CD8-positive, alpha-beta memory T cell (primary cell): ENCODE measurements around the gene PML. TPM values are rescaled to one million over a fixed set of nuclear protein-coding genes. Genes with fewer than 3 reads are reported as not detected.

ENCODE experiments used
- CTCF ChIA-PET: fragments of 350-600 bp; sonication (Branson Sonifier 250); formaldehyde crosslinking; loops from one replicate; lab custom pipeline; 2021; ENCODE audit warnings: antibody characterized with exemption; lab: Charles Lee
- POLR2A ChIA-PET: fragments of 350-600 bp; sonication (Branson Sonifier 250); formaldehyde crosslinking; loops from one replicate; lab custom pipeline; 2021; ENCODE audit warnings: antibody characterized with exemption; lab: Charles Lee
- DNase-seq, 5 donors: peaks; one replicate each; pipeline versions ENCODE4 v3.0.0 to v3.0.0-alpha.2; 2020 to 2022; ENCODE audit warnings: mixed read lengths in 1 of 5
- H3K27ac ChIP-seq: one replicate; pipeline ENCODE4 v1.7.0; 2013; ENCODE audit warnings: low read depth, mild to moderate bottlenecking, low read length, moderate library complexity
- H3K27me3 ChIP-seq: 2 replicates; pipeline ENCODE4 v1.7.0; 2013; ENCODE audit warnings: low read length, mild to moderate bottlenecking; ENCODE audit not compliant: insufficient read depth, poor library complexity, severe bottlenecking
- H3K36me3 ChIP-seq: 2 replicates; pipeline ENCODE4 v1.7.0; 2013; ENCODE audit warnings: mild to moderate bottlenecking, low read length, moderate library complexity; ENCODE audit not compliant: insufficient read depth
- H3K4me1 ChIP-seq: 2 replicates; pipeline ENCODE4 v1.7.0; 2013; ENCODE audit warnings: mild to moderate bottlenecking, low read length, moderate library complexity; ENCODE audit not compliant: insufficient read depth
- H3K4me3 ChIP-seq: 2 replicates; pipeline ENCODE4 v1.7.0; 2013; ENCODE audit warnings: mild to moderate bottlenecking, low read length
- H3K9me3 ChIP-seq: 2 replicates; pipeline ENCODE4 v1.7.0; 2013; ENCODE audit warnings: mild to moderate bottlenecking, low read length
- H3K27ac Mint-ChIP-seq, 8 donors: one replicate each; pipeline ENCODE4 v1.8.0; 2020 to 2021; ENCODE audit warnings: mixed read lengths in 8 of 8, mild to moderate bottlenecking in 6 of 8, inconsistent platforms in 3 of 8, moderate library complexity in 3 of 8
- H3K27me3 Mint-ChIP-seq, 2 donors: one replicate each; pipeline ENCODE4 v1.8.0; 2020 to 2021; ENCODE audit warnings: mixed read lengths in 2 of 2, mild to moderate bottlenecking in 1 of 2, moderate library complexity in 1 of 2
- H3K36me3 Mint-ChIP-seq, 3 donors: one replicate each; pipeline ENCODE4 v1.8.0; 2020 to 2021; ENCODE audit warnings: mixed read lengths in 3 of 3, inconsistent platforms in 1 of 3, mild to moderate bottlenecking in 1 of 3
- H3K4me1 Mint-ChIP-seq, 3 donors: one replicate each; pipeline ENCODE4 v1.8.0; 2020 to 2021; ENCODE audit warnings: mixed read lengths in 3 of 3, inconsistent platforms in 1 of 3, mild to moderate bottlenecking in 1 of 3
- H3K4me3 Mint-ChIP-seq, 7 donors: one replicate each; pipeline ENCODE4 v1.8.0; 2020 to 2021; ENCODE audit warnings: mixed read lengths in 7 of 7, mild to moderate bottlenecking in 6 of 7, moderate library complexity in 4 of 7, inconsistent platforms in 2 of 7
- H3K9me3 Mint-ChIP-seq, 5 donors: one replicate each; pipeline ENCODE4 v1.8.0; 2020 to 2022; ENCODE audit warnings: mixed read lengths in 5 of 5, mild to moderate bottlenecking in 3 of 5, moderate library complexity in 2 of 5, inconsistent platforms in 1 of 5
- polyA plus RNA-seq: library from polyadenylated mRNA; unstranded; fragments of 300-500 nt; fragmentation: Illumina TruSeq; gene quantifications from one replicate; pipeline ENCODE4 v1.2.3, GENCODE V29; 2021
- total RNA-seq, 2 experiments: library from RNA; stranded (reverse); gene quantifications; one replicate each; pipeline ENCODE4 v1.2.3, GENCODE V29; 2021

PML gene
- total and polyA plus RNA-seq, 3 experiments from 2014 or later = 32.3 to 37.4 (median 35.5) TPM

DNA sequence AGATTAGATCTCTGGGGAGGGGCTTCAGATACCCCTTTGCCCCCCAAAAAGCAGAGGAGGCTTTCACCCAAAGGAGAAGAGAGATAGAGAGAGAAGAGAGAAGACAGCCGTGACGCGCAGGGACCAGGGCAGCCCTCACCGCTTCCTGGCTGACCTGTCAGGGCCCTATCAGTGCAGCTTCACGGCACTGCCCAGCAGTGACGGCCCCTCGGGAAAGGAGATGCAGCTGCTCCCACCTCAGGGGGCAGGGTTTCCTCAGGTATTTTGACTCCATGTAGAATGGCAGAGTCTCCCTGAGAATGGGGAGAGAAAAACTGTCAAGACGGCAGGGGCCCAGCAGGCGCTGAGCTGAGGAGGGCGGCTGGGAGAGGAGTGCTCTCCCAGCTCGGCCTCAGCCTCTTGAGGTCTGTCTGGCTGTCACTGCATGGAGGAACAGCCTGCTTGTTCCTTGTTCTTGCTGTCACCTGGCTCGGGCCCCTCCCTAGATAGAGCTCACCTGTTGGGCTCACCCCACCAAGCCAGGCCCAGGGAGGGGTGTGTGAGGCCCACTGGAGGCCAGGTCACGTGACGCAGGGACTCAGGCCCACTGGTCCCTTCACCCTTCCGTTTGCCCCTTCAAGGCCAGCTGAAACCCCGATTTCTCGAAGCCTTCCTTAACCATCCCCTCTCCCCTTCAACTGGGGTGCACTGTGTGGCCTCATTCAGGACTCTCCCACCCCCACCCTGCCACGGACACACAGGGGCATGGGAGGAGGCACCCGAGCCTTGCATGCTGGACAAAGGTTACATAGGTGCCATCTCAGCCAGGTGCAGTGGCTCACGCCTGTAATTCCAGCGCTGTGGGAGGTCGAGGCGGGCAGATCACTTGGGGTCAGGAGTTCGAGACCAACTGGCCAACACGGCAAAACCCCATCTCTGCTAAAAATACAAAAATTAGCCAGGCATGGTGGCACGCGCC is 40.0 kb upstream of the PML start:
- H3K4me3 ChIP-seq = no peak overlapping the region
- H3K27ac Mint-ChIP-seq = peak overlapping the region in 2 of 8 donors; percentile 54 to 88
- H3K27me3 ChIP-seq = no peaks in the 10 kb centered on the region
- no peaks in the 10 kb centered on the region for H3K36me3 ChIP-seq
- H3K9me3 ChIP-seq = no peaks in the 10 kb centered on the region
- H3K4me3 Mint-ChIP-seq = no peak overlapping the region
- peaks cover 18 to 28% (median 23%) of the 10 kb centered on the region in 3 donors for H3K4me1 Mint-ChIP-seq
- H3K36me3 Mint-ChIP-seq = no peaks in the 10 kb centered on the region
- peaks cover 17% of the 10 kb centered on the region for H3K4me1 ChIP-seq
- H3K27ac ChIP-seq = no peak overlapping the region
- H3K27me3 Mint-ChIP-seq = no peaks in the 10 kb centered on the region
- no peak for DNase-seq
- no peaks in the 10 kb centered on the region for H3K9me3 Mint-ChIP-seq
- POLR2A ChIA-PET = no interaction called here
- CTCF ChIA-PET = interaction anchor here (2.0 to 3.2 kb wide), 3 partner anchors 11 to 27 kb away, joined by 4 to 13 read pairs (median 9); partner anchors contain the start of gene LOXL1

DNA sequence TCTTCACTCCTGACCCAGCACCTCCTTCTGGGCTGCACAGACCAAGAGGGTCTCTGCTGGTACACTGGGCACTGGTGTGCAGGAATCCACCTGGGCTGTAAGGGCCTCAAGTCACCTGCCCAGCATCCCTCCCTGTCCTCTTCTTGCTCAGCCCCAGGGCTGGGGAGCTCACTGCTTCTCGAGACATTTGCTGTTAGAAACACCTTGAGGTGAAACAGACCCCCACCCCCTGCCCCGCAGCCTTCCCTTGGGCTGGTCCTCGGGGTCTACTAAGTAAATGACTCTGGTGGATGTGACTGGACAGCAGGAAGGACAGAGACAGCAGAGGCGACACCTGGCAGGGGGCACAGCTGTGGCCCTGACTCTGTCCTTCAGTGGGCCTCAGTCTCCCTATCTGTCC is 39.2 kb upstream of the PML start:
- peaks cover 22% of the 10 kb centered on the region for H3K4me1 ChIP-seq
- no peak overlapping the region for H3K4me3 ChIP-seq
- Mint-ChIP-seq H3K4me3 (no peak overlapping the region), H3K9me3 (no peaks in the 10 kb centered on the region), H3K27ac (no peak overlapping the region), H3K27me3 (no peaks in the 10 kb centered on the region), H3K36me3 (no peaks in the 10 kb centered on the region), H3K4me1 (peaks cover 22 to 34% (median 28%) of the 10 kb centered on the region in 3 donors)
- no peak for DNase-seq
- H3K27me3 ChIP-seq = no peaks in the 10 kb centered on the region
- no peaks in the 10 kb centered on the region for H3K9me3 ChIP-seq
- ChIA-PET POLR2A (no interaction called here), CTCF (interaction anchor here (2.0 to 3.2 kb wide), 4 partner anchors 10 to 28 kb away, joined by 4 to 13 read pairs (median 8); partner anchors contain the start of gene LOXL1)
- no peaks in the 10 kb centered on the region for H3K36me3 ChIP-seq
- no peak overlapping the region for H3K27ac ChIP-seq

DNA sequence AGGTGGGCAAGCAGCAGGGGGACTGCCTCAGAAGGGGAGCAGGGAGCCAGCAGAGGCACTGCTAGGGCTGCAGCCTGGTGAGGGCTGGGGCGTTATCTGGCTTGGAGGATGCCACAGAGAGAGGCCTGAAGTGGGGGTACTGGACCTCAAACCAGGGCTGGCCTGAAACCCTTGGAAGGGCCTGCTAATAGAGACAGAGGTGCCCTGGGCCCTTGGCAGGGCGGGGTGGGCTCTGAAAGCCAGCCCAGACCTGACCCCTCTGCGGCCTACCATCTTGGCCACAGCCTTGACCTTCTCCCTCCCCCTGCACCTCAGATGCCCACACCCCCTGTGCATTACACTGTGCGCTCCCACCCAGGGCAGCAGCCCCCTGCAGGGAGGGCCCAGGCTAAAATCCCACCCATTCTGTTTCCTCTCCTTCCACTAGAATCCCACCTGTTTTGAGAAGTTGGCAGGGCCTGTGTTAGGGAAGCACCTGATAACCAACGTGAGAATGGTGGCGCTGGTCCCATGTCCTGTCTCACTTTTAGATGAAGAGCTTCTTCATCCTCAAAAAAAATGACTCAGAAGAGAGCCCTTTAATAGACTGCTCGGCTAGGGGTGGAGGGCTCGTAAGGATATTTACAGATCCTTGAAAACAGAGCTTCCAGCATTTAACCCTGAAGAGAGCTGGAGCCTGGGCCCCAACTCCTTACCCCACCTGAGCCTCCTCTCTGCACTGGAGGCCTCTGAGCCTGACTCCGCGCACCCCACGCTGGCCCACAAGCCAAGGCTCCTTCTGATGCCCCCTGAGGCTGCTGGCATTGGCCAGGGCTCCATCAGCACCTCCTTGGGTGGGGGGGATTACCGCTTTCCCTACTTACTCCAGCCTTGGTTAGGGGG is 38.4 kb upstream of the PML start:
- CTCF ChIA-PET = interaction anchor here (0.7 to 2.3 kb wide), 4 partner anchors 9 to 28 kb away, joined by 3 to 13 read pairs (median 5); no protein-coding TSS in a partner anchor
- no peak overlapping the region for H3K4me3 ChIP-seq
- peaks cover 22 to 33% (median 29%) of the 10 kb centered on the region in 3 donors for H3K4me1 Mint-ChIP-seq

DNA sequence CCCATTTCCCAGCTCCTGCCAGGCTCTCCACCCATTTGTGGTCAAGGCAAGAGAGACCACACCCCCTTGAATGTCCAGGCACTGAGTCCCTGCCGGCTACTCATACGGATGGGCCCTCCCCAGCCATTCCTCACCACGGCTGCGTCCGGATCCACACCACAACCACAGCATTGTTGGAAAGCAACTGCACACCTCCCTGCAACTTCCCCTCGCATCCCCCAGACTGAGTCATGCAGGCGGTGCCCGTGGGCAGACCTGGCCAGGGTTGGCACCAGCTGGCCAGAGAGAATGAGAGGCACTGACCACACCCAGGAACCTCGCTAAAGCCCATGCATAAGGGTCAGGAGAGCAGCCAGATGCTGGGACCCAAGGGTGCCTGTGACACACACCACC is 37.8 kb upstream of the PML start:
- Mint-ChIP-seq H3K4me3 (no peak overlapping the region), H3K4me1 (peaks cover 20 to 30% (median 25%) of the 10 kb centered on the region in 3 donors), H3K27me3 (no peaks in the 10 kb centered on the region), H3K9me3 (no peaks in the 10 kb centered on the region), H3K36me3 (no peaks in the 10 kb centered on the region), H3K27ac (no peak overlapping the region)
- H3K27me3 ChIP-seq = no peaks in the 10 kb centered on the region
- POLR2A ChIA-PET = no interaction called here
- no peak overlapping the region for H3K27ac ChIP-seq
- CTCF ChIA-PET = interaction anchor here (0.7 to 2.3 kb wide), 3 partner anchors 9 to 29 kb away, joined by 3 to 6 read pairs (median 4); no protein-coding TSS in a partner anchor
- no peak for DNase-seq
- H3K4me1 ChIP-seq = peaks cover 22% of the 10 kb centered on the region
- no peaks in the 10 kb centered on the region for H3K9me3 ChIP-seq
- H3K36me3 ChIP-seq = no peaks in the 10 kb centered on the region
- H3K4me3 ChIP-seq = no peak overlapping the region

More for the DNA sequence above, 38.4 kb upstream of the PML start:
- Histone ChIP-seq H3K27me3 (no peaks in the 10 kb centered on the region), H3K4me1 (peaks cover 22% of the 10 kb centered on the region), H3K36me3 (no peaks in the 10 kb centered on the region), H3K9me3 (no peaks in the 10 kb centered on the region), H3K27ac (no peak overlapping the region)
- no peak for DNase-seq
- Mint-ChIP-seq H3K4me3 (no peak overlapping the region), H3K27me3 (no peaks in the 10 kb centered on the region), H3K27ac (no peak overlapping the region), H3K9me3 (no peaks in the 10 kb centered on the region), H3K36me3 (no peaks in the 10 kb centered on the region)
- POLR2A ChIA-PET = no interaction called here

DNA sequence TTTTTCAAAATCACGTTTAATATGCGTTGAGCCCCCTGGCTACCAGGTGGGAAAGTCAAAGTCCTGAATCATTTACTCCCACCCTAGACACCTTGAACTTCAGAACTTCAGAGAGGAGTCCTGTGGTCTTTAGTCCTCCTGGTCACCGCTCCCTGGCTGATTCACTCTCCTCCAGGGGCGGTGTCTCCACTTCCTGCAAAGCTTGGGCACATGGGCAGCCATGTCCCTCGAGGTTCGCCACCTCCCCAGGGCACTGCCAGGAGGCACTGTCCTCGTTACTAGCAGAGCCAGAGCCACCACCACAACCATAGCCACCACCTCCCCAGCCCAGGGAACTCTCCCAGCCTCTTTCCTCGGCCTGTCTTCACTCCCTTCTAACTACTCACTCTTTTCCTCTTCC is 37.2 kb upstream of the PML start:
- DNase-seq = no peak
- POLR2A ChIA-PET = no interaction called here
- H3K27me3 Mint-ChIP-seq = no peaks in the 10 kb centered on the region
- no peaks in the 10 kb centered on the region for H3K27me3 ChIP-seq
- H3K9me3 Mint-ChIP-seq = no peaks in the 10 kb centered on the region
- peaks cover 22% of the 10 kb centered on the region for H3K4me1 ChIP-seq
- H3K4me3 ChIP-seq = no peak overlapping the region
- no peak overlapping the region for H3K4me3 Mint-ChIP-seq
- CTCF ChIA-PET = interaction anchor here (1.4 to 2.3 kb wide), 2 partner anchors 8 to 15 kb away, joined by 3 to 6 read pairs; no protein-coding TSS in a partner anchor
- no peaks in the 10 kb centered on the region for H3K36me3 Mint-ChIP-seq
- peaks cover 20 to 30% (median 25%) of the 10 kb centered on the region in 3 donors for H3K4me1 Mint-ChIP-seq
- H3K27ac Mint-ChIP-seq = peak overlapping the region in 3 of 8 donors; percentile 7 to 55 (median 35)
- no peak overlapping the region for H3K27ac ChIP-seq
- no peaks in the 10 kb centered on the region for H3K36me3 ChIP-seq
- no peaks in the 10 kb centered on the region for H3K9me3 ChIP-seq

DNA sequence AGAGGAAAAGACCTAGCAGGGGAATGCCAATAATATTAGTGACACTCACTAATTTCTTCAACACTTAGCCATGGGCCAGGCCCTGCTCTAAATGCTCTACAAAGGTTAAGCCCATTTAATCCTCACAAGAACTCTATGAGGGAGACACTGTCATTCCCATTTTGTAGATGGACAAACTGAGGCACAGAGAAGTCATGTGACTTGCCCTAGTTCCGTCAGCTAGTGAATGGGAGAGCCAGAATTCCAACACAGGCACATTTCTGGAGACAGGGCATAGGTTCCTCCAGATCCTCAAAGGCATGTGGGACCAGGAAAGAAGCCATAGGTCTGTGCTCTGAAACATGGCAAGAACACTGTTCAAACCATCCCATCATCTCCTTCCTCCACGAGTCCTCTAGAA is 36.7 kb upstream of the PML start:
- H3K9me3 ChIP-seq = no peaks in the 10 kb centered on the region
- Mint-ChIP-seq H3K36me3 (no peaks in the 10 kb centered on the region), H3K4me1 (peaks cover 20 to 30% (median 25%) of the 10 kb centered on the region in 3 donors), H3K4me3 (no peak overlapping the region), H3K27ac (peak overlapping the region in 2 of 8 donors; percentile 49 to 63), H3K9me3 (no peaks in the 10 kb centered on the region), H3K27me3 (no peaks in the 10 kb centered on the region)
- CTCF ChIA-PET = interaction anchor here (2.1 kb wide), 1 partner anchor 8 kb away, joined by 7 read pairs; no protein-coding TSS in a partner anchor
- peaks cover 22% of the 10 kb centered on the region for H3K4me1 ChIP-seq
- no peak overlapping the region for H3K27ac ChIP-seq
- no peak for DNase-seq
- H3K36me3 ChIP-seq = no peaks in the 10 kb centered on the region
- H3K4me3 ChIP-seq = no peak overlapping the region
- no peaks in the 10 kb centered on the region for H3K27me3 ChIP-seq
- POLR2A ChIA-PET = no interaction called here

DNA sequence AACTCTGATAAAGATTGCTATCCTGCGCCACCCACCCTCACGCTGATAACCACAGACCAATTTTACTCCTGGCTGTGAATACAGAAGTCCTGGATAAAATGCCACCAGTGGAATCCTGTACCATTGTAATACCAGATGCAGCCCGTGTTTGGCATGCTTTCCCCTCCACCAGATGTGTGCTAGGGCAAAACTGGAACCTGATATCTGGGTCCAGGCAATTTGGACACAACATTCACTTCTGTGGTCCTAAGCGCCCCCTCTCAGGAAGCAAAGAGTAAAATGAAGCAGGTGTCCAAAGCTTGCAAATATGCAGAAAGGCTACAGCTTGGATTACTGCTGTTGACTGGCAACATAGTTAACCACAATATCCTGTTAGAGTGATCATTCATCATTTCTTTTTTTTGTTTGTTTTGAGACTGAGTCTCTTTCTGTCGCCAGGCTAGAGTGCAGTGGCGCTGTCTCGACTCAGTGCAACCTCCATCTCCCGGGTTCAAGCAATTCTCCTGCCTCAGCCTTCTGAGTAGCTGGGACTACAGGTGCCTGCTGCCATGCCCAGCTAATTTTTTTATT is 35.4 kb upstream of the PML start:
- Histone ChIP-seq H3K27me3 (no peaks in the 10 kb centered on the region), H3K4me3 (no peak overlapping the region), H3K36me3 (no peaks in the 10 kb centered on the region), H3K4me1 (peaks cover 22% of the 10 kb centered on the region), H3K27ac (no peak overlapping the region), H3K9me3 (no peaks in the 10 kb centered on the region)
- ChIA-PET CTCF (interaction anchor here (0.6 to 3.3 kb wide), 10 partner anchors 8 to 1243 kb away, joined by 3 to 15 read pairs (median 4); partner anchors contain the start of gene C15orf39), POLR2A (interaction anchor here (0.6 to 1.2 kb wide), 4 partner anchors 19 to 1064 kb away, joined by 3 to 10 read pairs (median 4); no protein-coding TSS in a partner anchor)
- Mint-ChIP-seq H3K4me3 (peak overlapping the region; percentile 25 to 86 (median 59)), H3K9me3 (no peaks in the 10 kb centered on the region), H3K4me1 (peaks cover 20 to 30% (median 25%) of the 10 kb centered on the region in 3 donors), H3K36me3 (no peaks in the 10 kb centered on the region), H3K27ac (peak overlapping the region; percentile 37 to 89 (median 54)), H3K27me3 (no peaks in the 10 kb centered on the region)
- DNase-seq = peak in 2 of 5 donors; percentile 38 to 68
